GM23338 (cell line): ENCODE measurements around the gene FBXL4. TPM values are rescaled to one million over a fixed set of nuclear protein-coding genes. Genes with fewer than 3 reads are reported as not detected.

ENCODE experiments used
- CREB1 ChIP-seq: fragments of 250-450 bp; sonication (Bioruptor Pico); IDR thresholded peaks from 2 replicates; pipeline ENCODE4 v1.5.0; 2020; ENCODE audit warnings: low read depth, mild to moderate bottlenecking, moderate library complexity
- CTCF ChIP-seq, 2 experiments: fragments of 200-600 bp in 1 of 2; sonication (generic) in 1 of 2; conservative IDR thresholded peaks; 2 replicates each; pipeline versions ENCODE4 v1.5.1 to v1.6.1; 2016 to 2017; ENCODE audit warnings: antibody characterized with exemption in 2 of 2, low read depth in 2 of 2, mild to moderate bottlenecking in 2 of 2, moderate library complexity in 1 of 2
- ETS1 ChIP-seq: IDR thresholded peaks from 2 replicates; pipeline ENCODE4 v1.6.1; 2016; ENCODE audit warnings: antibody characterized with exemption
- NANOG ChIP-seq: IDR thresholded peaks from 2 replicates; pipeline ENCODE4 v1.6.1; 2016; ENCODE audit warnings: antibody characterized with exemption, borderline replicate concordance
- POLR2AphosphoS5 ChIP-seq: IDR thresholded peaks from 2 replicates; pipeline ENCODE4 v1.6.1; 2016; ENCODE audit warnings: antibody characterized with exemption, low read depth
- STAT1 ChIP-seq: IDR thresholded peaks from one replicate; pipeline ENCODE4 v1.6.1; 2016; ENCODE audit warnings: antibody characterized with exemption; ENCODE audit not compliant: unreplicated experiment
- ZNF114 ChIP-seq: fragments of 250-450 bp; sonication (Bioruptor Pico); IDR thresholded peaks from 2 replicates; pipeline ENCODE4 v1.5.0; 2020; ENCODE audit warnings: mild to moderate bottlenecking, moderate library complexity
- ZNF331 ChIP-seq: fragments of 250-450 bp; sonication (Bioruptor Pico); IDR thresholded peaks from 2 replicates; pipeline ENCODE4 v1.5.0; 2020; ENCODE audit warnings: low read depth, mild to moderate bottlenecking, moderate library complexity
- ZNF462 ChIP-seq: fragments of 250-450 bp; sonication (Bioruptor Pico); IDR thresholded peaks from 2 replicates; pipeline ENCODE4 v1.5.0; 2020; ENCODE audit warnings: mild to moderate bottlenecking, moderate library complexity
- polyA plus RNA-seq: library from polyadenylated mRNA; unstranded; fragments of >200 nt; fragmentation: Nextera tagmentation; extraction: Ambion mirVana; gene quantifications from 2 replicates; pipeline ENCODE4 v1.2.1, GENCODE V29; 2016
- total RNA-seq: library from RNA; depleted of rRNA; stranded (reverse); fragments of >200 nt; shearing (Covaris generic); gene quantifications from 2 replicates; pipeline ENCODE4 v1.2.3, GENCODE V29; 2014

Gene FBXL4
- total and polyA plus RNA-seq, 2 experiments from 2014 or later: 8.5 to 23.4 TPM

GRCh38 chr6:98984121-98984520, 36.4 kb upstream of the FBXL4 start (continued):
- no peak for TF ChIP-seq ZNF462 (CRISPR knock-in tag)
- no peak for TF ChIP-seq CTCF (conservative IDR thresholded peaks at IDR 0.05; ENCODE audit: low read depth in 2 of 2)
- TF ChIP-seq STAT1: no peak
- no peak for TF ChIP-seq ZNF331 (CRISPR knock-in tag)
- no peak for TF ChIP-seq NANOG
- TF ChIP-seq ETS1: no peak
- no peak for TF ChIP-seq CREB1
- no peak for TF ChIP-seq POLR2AphosphoS5
- no peak for TF ChIP-seq ZNF114
